HCT116 (cell line): Measurements from ENCODE around the gene EIPR1. TPM values are rescaled to one million over a fixed set of nuclear protein-coding genes. Genes with fewer than 3 reads are reported as not detected.

Experiments used
- MAX ChIP-seq: IDR thresholded peaks from 2 replicates; pipeline ENCODE4 v1.6.1; 2012
- POLR2A ChIP-seq: IDR thresholded peaks from 2 replicates; pipeline ENCODE4 v1.7.0; 2011; ENCODE audit warnings: borderline replicate concordance; ENCODE audit not compliant: insufficient read depth, insufficient read length; ENCODE audit errors: extremely low read depth
- POLR2AphosphoS5 ChIP-seq: IDR thresholded peaks from 2 replicates; pipeline ENCODE4 v1.6.1; 2011; ENCODE audit warnings: mild to moderate bottlenecking, low read depth, low read length, moderate library complexity
- REST ChIP-seq: IDR thresholded peaks from 2 replicates; pipeline ENCODE4 v1.6.1; 2012; ENCODE audit warnings: low read depth
- SRF ChIP-seq: IDR thresholded peaks from 2 replicates; pipeline ENCODE4 v1.6.1; 2012; ENCODE audit warnings: low read depth
- TCF7L2 ChIP-seq: IDR thresholded peaks from 2 replicates; pipeline ENCODE4 v1.7.0; 2011; ENCODE audit warnings: borderline replicate concordance, inconsistent platforms; ENCODE audit not compliant: insufficient read depth, insufficient read length; ENCODE audit errors: extremely low read depth
- YY1 ChIP-seq: IDR thresholded peaks from 2 replicates; pipeline ENCODE4 v1.6.1; 2011; ENCODE audit warnings: low read length, low read depth, moderate library complexity, mild to moderate bottlenecking; ENCODE audit not compliant: insufficient replicate concordance; ENCODE audit errors: extremely low read depth
- ZBTB33 ChIP-seq: IDR thresholded peaks from 2 replicates; pipeline ENCODE4 v1.6.1; 2011; ENCODE audit warnings: mild to moderate bottlenecking, low read length, moderate library complexity; ENCODE audit not compliant: insufficient replicate concordance; ENCODE audit errors: extremely low read depth
- total RNA-seq: library from RNA; stranded (reverse); gene quantifications from one replicate; pipeline ENCODE4 v1.2.1, GENCODE V29; 2021; ENCODE audit not compliant: unreplicated experiment

EIPR1 gene
- total RNA-seq, 1 experiment from 2014 or later, result 36.9 TPM

- no peak for TF ChIP-seq REST
- no peak for TF ChIP-seq YY1
- TF ChIP-seq TCF7L2, result no peak
- no peak for TF ChIP-seq POLR2AphosphoS5
- TF ChIP-seq POLR2A, result no peak
- no peak for TF ChIP-seq ZBTB33
- TF ChIP-seq MAX, result no peak
- TF ChIP-seq SRF, result no peak
- TF ChIP-seq, all 23 proteins: peak for 0
Measured at GRCh38 chr2:3147651-3148530, 229.7 kb downstream of the EIPR1 start (continued).
